Endothelial cell of umbilical vein (primary cell): ENCODE data around the gene HCRT. TPM values are rescaled to one million over a fixed set of nuclear protein-coding genes. Genes with fewer than 3 reads are reported as not detected.
"Not testable (repeated sequence)": the region's sequence is repeated elsewhere in the genome, so short reads cannot be mapped to it uniquely, and the experiment has no call there.

ENCODE experiments used
- BruUV-seq: library from RNA; stranded (reverse); fragments of 400-500 nt; replicated peaks from 2 replicates; lab custom pipeline; 2021; lab: Mats Ljungman, UMichigan
- CTCF ChIA-PET: fragments of 300-600, 350-600 bp; sonication (Branson Sonifier 250); formaldehyde crosslinking; loops from one replicate; lab custom pipeline; 2021; ENCODE audit warnings: antibody characterized with exemption, inconsistent platforms; lab: Charles Lee
- POLR2A ChIA-PET: fragments of 300-600, 350-600 bp; sonication (Branson Sonifier 250); formaldehyde crosslinking; loops from one replicate; lab custom pipeline; 2021; ENCODE audit warnings: antibody characterized with exemption, inconsistent platforms; lab: Charles Lee
- DNase-seq: peaks from one replicate; pipeline ENCODE4 v3.0.0-alpha.2; 2011; ENCODE audit warnings: low read depth, low spot score
- FAIRE-seq: peaks from 2 replicates; lab custom pipeline; 2011; peaks lifted over from hg19 to GRCh38; lab: Jason Lieb, UNC
- H2AFZ ChIP-seq: 2 replicates; pipeline ENCODE4 v1.6.0; 2012; ENCODE audit warnings: low read depth, low read length, control low read depth, inconsistent platforms
- H3K27ac ChIP-seq: 2 replicates; pipeline ENCODE4 v1.5.1; 2011; ENCODE audit warnings: low read depth, mild to moderate bottlenecking, control low read depth, low read length, moderate library complexity; ENCODE audit not compliant: insufficient read depth
- H3K27me3 ChIP-seq, 2 experiments: 2 replicates each; pipeline versions ENCODE4 v1.6.0 to v1.6.1; 2011; ENCODE audit warnings: low read length in 2 of 2, mixed read lengths in 1 of 2; ENCODE audit not compliant: control insufficient read depth in 2 of 2, insufficient read depth in 2 of 2
- H3K36me3 ChIP-seq, 2 experiments: 2 replicates in 1 of 2; 3 replicates in 1 of 2; pipeline ENCODE4 v1.5.1; 2011; ENCODE audit warnings: low read length in 2 of 2, mild to moderate bottlenecking in 1 of 2, moderate library complexity in 1 of 2; ENCODE audit not compliant: control insufficient read depth in 2 of 2, insufficient read depth in 2 of 2; ENCODE audit errors: extremely low read depth in 1 of 2
- H3K4me1 ChIP-seq: 3 replicates; pipeline ENCODE4 v1.5.1; 2011; ENCODE audit warnings: mild to moderate bottlenecking, low read length; ENCODE audit not compliant: control insufficient read depth, insufficient read depth; ENCODE audit errors: extremely low read depth
- H3K4me2 ChIP-seq: 2 replicates; pipeline ENCODE4 v1.6.1; 2011; ENCODE audit warnings: low read length, control low read depth, mixed read lengths; ENCODE audit not compliant: insufficient read depth
- H3K4me3 ChIP-seq, 3 experiments: fragments of 200-600 bp in 1 of 3; sonication (generic), shearing (Covaris generic) in 1 of 3; replicated peaks in 1 of 3; 2 replicates each; pipeline ENCODE4 v1.5.1; 2011 to 2016; ENCODE audit warnings: control low read depth in 3 of 3, low read length in 3 of 3, mild to moderate bottlenecking in 2 of 3, inconsistent platforms in 1 of 3, low read depth in 1 of 3, moderate library complexity in 1 of 3; ENCODE audit not compliant: insufficient read depth in 1 of 3
- H3K79me2 ChIP-seq: 2 replicates; pipeline ENCODE4 v1.6.0; 2012; ENCODE audit warnings: low read length, inconsistent platforms; ENCODE audit not compliant: control insufficient read depth, insufficient read depth
- H3K9ac ChIP-seq: replicated peaks from 2 replicates; pipeline ENCODE3; 2011; ENCODE audit warnings: low read length, control low read depth; ENCODE audit not compliant: insufficient read depth; ENCODE audit errors: extremely low read depth
- H3K9me1 ChIP-seq: replicated peaks from 3 replicates; pipeline ENCODE4 v1.6.0; 2011; ENCODE audit warnings: mild to moderate bottlenecking, low read length; ENCODE audit not compliant: control insufficient read depth, insufficient read depth; ENCODE audit errors: extremely low read depth
- H3K9me3 ChIP-seq: replicated peaks from 2 replicates; pipeline ENCODE4 v1.5.1; 2012; ENCODE audit warnings: low read length, inconsistent platforms; ENCODE audit not compliant: control insufficient read depth, insufficient read depth
- H4K20me1 ChIP-seq: replicated peaks from 2 replicates; pipeline ENCODE3; 2011; ENCODE audit warnings: mild to moderate bottlenecking, low read length; ENCODE audit not compliant: control insufficient read depth, insufficient read depth; ENCODE audit errors: extremely low read depth
- CTCF ChIP-seq, 2 donors: IDR thresholded peaks; 1 replicate in 1 of 2; 2 replicates in 1 of 2; pipeline ENCODE4 v1.5.1; 2011; ENCODE audit warnings: low read length in 2 of 2, mild to moderate bottlenecking in 2 of 2, moderate library complexity in 2 of 2, control low read depth in 1 of 2, inconsistent platforms in 1 of 2, low read depth in 1 of 2; ENCODE audit not compliant: insufficient read depth in 1 of 2; ENCODE audit errors: extremely low read depth in 1 of 2
- EZH2 ChIP-seq: IDR thresholded peaks from 2 replicates; pipeline ENCODE4 v1.6.1; 2012; ENCODE audit warnings: borderline replicate concordance, low read depth, mild to moderate bottlenecking, moderate library complexity, low read length, inconsistent platforms; ENCODE audit not compliant: severe bottlenecking
- FOS ChIP-seq: IDR thresholded peaks from 2 replicates; pipeline ENCODE4 v1.6.1; 2011; ENCODE audit warnings: mild to moderate bottlenecking, low read length, moderate library complexity, borderline replicate concordance; ENCODE audit not compliant: insufficient read depth
- GATA2 ChIP-seq: IDR thresholded peaks from 2 replicates; pipeline ENCODE4 v1.7.0; 2011; ENCODE audit warnings: low read depth, mild to moderate bottlenecking, moderate library complexity, mixed read lengths, low read length; ENCODE audit not compliant: insufficient read length, insufficient read depth
- JUN ChIP-seq: IDR thresholded peaks from 2 replicates; pipeline ENCODE4 v1.6.1; 2011; ENCODE audit warnings: borderline replicate concordance, low read depth; ENCODE audit not compliant: insufficient read length, insufficient read depth
- MAX ChIP-seq: IDR thresholded peaks from 2 replicates; pipeline ENCODE4 v1.6.1; 2011; ENCODE audit not compliant: insufficient read depth, insufficient read length
- MYC ChIP-seq: IDR thresholded peaks from one replicate; pipeline ENCODE4 v1.6.1; 2011; ENCODE audit warnings: mild to moderate bottlenecking, low read depth, low read length
- POLR2A ChIP-seq: IDR thresholded peaks from 2 replicates; pipeline ENCODE4 v1.6.1; 2012; ENCODE audit warnings: low read depth, mild to moderate bottlenecking, control low read depth, low read length
- POLR2AphosphoS5 ChIP-seq: IDR thresholded peaks from 2 replicates; pipeline ENCODE4 v1.6.1; 2012; ENCODE audit warnings: low read depth, mild to moderate bottlenecking, control low read depth, low read length, moderate library complexity; ENCODE audit not compliant: insufficient read depth
- dilution Hi-C: fragments of 300-500 bp; cut with MboI; formaldehyde crosslinking; loops from one replicate; pipeline ENCODE4 v1.15.0; 2019; ENCODE audit warnings: low sequenced_read_pairs; ENCODE audit not compliant: extremely low pct_ligation_motif_present
- intact Hi-C: fragments of 100-400 bp; cut with micrococcal nuclease; formaldehyde crosslinking; loops from one replicate; pipeline ENCODE4 v1.10.0; 2022
- polyA plus RNA-seq, 4 experiments: library from polyadenylated mRNA; depleted of rRNA in 3 of 4; stranded (reverse) in 3 of 4; unstranded in 1 of 4; fragments of >200 nt; gene quantifications; 2 replicates each; pipeline versions ENCODE4 v1.2.1 to v1.2.3, GENCODE V29; 2011 to 2012; ENCODE audit warnings: missing spikeins in 1 of 4
- total RNA-seq: library from RNA; stranded (reverse); gene quantifications from 2 replicates; pipeline ENCODE4 v1.2.3, GENCODE V29; 2021

HCRT gene
- total and polyA plus RNA-seq, 2 donors (not counting 3 experiments of a cell fraction or from before 2014, with no cell fraction given): not detected

- DNase-seq (peak; percentile 77), FAIRE-seq (peak; percentile 84)
- no peak for TF ChIP-seq MYC
- TF ChIP-seq CTCF (IDR thresholded peaks at IDR 0.05; ENCODE audit: extremely low read depth in 1 of 2, insufficient read depth in 1 of 2, low read depth in 1 of 2, low read length in 2 of 2): peak; percentile 78 to 86
- no peak for TF ChIP-seq FOS
- TF ChIP-seq GATA2: no peak
- TF ChIP-seq EZH2: no peak
- no peak for TF ChIP-seq POLR2AphosphoS5
- TF ChIP-seq MAX: no peak
- TF ChIP-seq JUN: no peak
- no peak for TF ChIP-seq POLR2A
- no TSS peak for BruUV-seq
- peaks cover 1% of the 10 kb centered on the region for H3K4me1 ChIP-seq
- no peaks in the 10 kb centered on the region for H3K27me3 ChIP-seq
- H3K9ac ChIP-seq: no peak overlapping the region
- POLR2A ChIA-PET: interaction anchor here (0.6 to 0.7 kb wide), 4 partner anchors 88 to 305 kb away, joined by 3 to 7 read pairs (median 4); no protein-coding TSS in a partner anchor
- no peaks in the 10 kb centered on the region for H3K9me3 ChIP-seq
- dilution Hi-C loops: no loop called here
- no peaks in the 10 kb centered on the region for H3K9me1 ChIP-seq
- peaks cover 5 to 29% of the 10 kb centered on the region in 2 experiments for H3K36me3 ChIP-seq
- H3K4me3 ChIP-seq: no peak overlapping the region
- H2AFZ ChIP-seq: no peak overlapping the region
- intact Hi-C loops: loop anchor here (1.0 to 5.0 kb wide), 5 partner anchors 53 to 305 kb away; no protein-coding TSS in a partner anchor
- no peaks in the 10 kb centered on the region for H4K20me1 ChIP-seq
- no peak overlapping the region for H3K27ac ChIP-seq
- CTCF ChIA-PET: interaction anchor here (0.6 to 2.8 kb wide), 80 partner anchors 9 to 975 kb away, joined by 3 to 107 read pairs (median 5); partner anchors contain the start of genes CAVIN1, GHDC, KCNH4 and ODAD4
- no peak overlapping the region for H3K4me2 ChIP-seq
- H3K79me2 ChIP-seq: no peaks in the 10 kb centered on the region
These were observed 36.9 kb upstream of the HCRT start for GRCh38 chr17:42221886-42222745.

GRCh38 chr17:42219280-42219679 is 34.0 kb upstream of the HCRT start:
- FAIRE-seq, H3K4me1 ChIP-seq, H3K9me1 ChIP-seq, H3K27me3 ChIP-seq, H3K79me2 ChIP-seq, H3K9ac ChIP-seq, H4K20me1 ChIP-seq, POLR2A ChIA-PET, CTCF ChIA-PET, intact Hi-C loops, dilution Hi-C loops, DNase-seq, H3K9me3 ChIP-seq, H3K4me2 ChIP-seq, BruUV-seq, H2AFZ ChIP-seq, H3K27ac ChIP-seq, H3K4me3 ChIP-seq: not testable (repeated sequence)
- H3K36me3 ChIP-seq: peaks cover 9 to 27% of the 10 kb centered on the region in 2 experiments
